Retina (tissue), 1 donor: ENCODE results near the gene KHDRBS2.

Experiments
- DNase-seq: peaks from one replicate; pipeline ENCODE4 v3.0.0-alpha.2; 2016

KHDRBS2 gene

DNA sequence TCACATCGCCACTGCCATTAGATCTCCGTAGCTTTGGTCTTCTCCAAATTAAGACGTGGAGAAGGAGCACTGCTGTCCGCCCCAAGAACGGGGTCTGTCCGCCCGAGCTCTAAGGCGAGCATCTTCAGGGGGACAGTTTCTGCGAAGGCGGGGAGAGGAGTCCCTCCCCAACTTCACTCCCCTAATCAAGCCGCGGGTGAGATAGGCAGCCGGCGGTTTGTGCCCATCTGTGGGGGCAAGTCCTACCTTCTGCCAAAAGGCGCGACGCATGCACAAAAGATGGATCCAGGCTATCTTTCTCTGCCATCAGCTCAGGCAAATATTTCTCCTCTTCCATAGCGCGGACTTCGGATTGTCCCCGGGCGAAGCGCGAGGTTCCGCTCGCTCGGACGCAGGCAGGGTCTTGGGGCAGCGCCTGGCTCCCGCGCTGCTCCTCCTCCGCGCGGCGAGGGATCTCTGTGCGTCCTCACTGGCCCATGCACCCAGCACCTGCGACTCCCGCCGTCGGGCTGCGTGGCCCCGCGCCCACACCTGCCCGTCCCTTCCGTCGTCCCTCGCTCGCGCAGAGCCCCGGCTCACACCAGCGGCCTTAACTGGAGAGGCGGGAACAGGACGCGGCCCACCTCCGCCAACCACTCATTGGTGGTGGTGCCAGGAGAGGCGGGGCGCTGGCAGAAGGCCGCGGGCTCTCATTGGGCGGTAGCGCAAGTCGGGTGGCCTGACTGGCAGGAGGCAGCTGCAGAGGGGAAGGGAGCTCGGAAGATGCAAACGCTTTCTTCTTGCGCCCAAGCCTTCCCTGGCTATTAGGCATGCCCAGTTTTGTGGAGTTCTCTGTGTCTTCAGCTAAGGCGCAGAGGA, at the start of gene KHDRBS2:
KHDRBS2 (minus strand) TSS at position 614 of the 858 bp plus-strand sequence.
- peak; percentile 96 for DNase-seq

DNA sequence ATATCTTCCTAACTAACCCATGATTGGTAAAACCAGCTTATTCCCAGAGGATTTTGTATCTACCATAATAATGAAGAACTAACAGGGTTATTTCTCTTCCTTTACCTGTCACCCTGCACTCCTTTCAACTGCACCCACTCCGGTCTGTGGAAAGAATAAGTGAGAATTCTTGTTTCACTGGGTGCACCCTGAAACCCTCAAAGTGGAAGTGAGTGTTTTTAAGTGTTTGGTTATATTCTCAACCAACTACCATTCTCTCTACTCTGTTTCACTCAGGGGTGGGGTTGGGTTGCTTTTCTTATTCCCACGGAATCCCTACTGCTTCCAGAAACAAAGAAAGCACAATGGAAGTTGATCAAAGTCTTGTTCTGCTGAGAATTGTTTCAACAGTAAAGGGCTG, 42.6 kb upstream of the KHDRBS2 start:
- DNase-seq, result no peak

DNA sequence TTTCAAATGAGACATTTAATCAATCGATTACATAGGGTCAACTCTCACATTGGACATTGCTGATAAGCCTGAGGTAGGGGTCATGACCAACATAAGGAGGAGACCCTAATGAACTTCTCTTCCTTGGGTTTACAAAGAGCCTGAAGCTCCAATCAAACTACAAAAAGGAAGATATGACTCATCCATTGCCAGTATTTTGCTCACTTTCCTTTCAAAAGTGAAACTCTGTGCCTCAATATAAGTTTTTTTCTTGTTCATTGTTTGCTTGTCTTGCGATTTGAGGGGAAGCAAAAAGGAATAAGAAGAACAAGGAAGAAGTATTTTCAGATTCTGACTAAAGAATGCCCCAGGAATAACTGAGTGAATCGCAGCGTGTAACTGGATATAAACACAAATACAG, 38.8 kb upstream of the KHDRBS2 start:
- DNase-seq, result no peak

DNA sequence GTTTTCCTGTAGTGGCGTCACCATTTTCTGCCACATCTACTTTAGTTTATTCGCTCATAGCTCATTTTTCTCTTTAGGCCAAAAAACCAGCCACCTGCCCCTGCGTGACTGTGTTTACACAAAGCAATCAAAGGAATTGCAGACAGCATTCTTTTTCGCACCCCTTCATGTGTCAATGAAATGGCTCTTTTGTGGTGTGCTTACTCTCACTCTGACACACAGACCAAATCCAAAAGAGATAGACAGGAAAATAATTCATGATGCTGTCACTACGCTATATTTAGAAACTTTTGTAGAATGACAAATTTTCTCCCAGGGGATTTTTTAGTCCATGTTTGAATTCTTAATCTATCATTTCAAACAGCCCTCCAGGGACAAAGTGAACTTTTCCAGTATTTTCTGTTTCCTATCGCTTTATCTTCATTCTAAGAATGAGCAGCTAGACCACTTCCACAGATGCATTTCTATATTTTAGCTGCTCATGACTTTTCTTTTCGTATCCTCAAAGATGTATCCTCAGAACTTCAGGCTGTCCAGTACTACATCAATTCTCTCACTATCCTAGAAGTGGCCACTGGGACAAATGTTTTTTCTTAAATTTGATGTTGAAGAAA, 37.9 kb upstream of the KHDRBS2 start:
- DNase-seq, result no peak

DNA sequence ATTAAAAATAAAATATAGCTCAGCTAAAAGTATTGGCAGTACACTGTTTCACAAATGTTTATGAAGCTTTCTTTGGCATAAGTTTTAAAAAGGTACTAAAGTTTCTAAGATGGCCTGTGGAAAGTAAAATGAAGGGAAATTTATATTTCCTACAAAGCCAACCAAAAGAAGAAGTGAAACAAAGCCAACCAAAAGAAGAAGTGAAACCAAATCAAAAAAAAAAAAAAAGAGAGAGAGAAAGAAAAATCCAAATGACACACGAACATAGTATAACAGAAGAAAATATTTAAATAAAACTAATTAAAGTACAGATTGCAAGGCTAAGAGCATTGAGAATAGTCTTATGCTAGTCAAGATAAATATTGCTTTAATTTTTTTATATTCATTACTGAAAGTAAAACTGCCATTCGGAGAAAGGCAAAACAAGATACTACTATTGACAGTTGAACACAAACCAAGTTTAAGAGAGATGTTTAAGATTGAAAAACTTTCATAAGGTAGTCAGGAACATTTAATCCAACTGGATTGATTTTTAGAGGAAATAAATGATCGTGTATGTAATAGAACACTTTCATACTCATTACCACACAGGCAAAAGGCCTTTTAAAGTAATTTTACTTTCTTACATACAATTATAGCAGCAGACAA, 12.8 kb upstream of the KHDRBS2 start:
- no peak for DNase-seq

DNA sequence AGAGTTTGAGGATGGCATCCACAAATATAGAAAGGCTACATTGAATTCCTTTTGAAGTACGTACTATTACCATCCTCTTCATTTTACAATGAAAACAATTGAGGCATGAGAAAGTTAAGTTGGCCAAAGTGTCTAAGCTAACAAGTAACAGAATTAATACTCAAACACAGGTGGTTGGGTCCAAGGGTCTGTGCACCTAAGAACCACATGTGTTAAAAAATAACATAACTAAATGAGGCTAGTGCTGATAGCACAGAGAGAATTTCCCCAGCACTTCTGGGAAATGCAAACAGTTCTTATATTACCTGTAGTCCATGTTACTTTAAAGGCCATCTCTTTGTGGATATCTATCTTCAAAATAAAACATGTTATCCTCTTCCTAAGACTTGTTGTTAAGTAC, 10.5 kb upstream of the KHDRBS2 start:
- no peak for DNase-seq

DNA sequence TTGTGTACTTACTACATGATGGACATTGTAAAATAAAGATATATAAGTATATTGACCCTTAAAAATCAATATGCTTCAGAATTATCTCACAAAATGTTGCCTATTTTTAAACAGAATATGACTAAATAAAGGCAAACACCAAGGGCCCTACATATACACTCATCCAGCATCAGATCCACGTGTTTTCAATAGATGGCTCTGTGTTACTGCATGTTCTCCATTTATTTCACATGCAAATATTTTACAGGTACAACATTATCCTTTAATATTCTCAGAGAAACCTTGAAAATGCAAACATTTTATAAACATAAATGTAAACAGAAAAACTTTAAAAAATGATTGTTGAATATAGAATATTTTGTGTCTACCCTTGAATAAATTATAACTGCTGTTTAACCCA, 2.9 kb upstream of the KHDRBS2 start:
- DNase-seq, result no peak

DNA sequence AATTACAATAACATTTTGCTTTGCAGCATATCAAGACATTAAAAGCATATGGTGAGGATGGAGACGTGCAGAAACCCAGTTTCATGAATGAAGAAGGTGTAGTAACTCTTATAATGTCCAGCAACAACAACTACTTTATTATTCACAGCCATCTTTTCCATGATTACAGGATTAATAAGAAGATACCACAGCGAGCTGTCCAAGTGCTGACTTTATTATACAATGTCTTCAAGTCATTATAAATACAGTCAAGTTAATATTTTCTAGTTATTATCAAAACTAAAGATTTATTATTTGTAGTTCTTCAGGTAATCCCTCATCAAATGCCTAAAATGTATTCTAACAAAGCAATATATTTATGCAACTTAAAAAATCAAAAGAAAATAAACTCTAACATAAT, 2.5 kb upstream of the KHDRBS2 start:
- no peak for DNase-seq

DNA sequence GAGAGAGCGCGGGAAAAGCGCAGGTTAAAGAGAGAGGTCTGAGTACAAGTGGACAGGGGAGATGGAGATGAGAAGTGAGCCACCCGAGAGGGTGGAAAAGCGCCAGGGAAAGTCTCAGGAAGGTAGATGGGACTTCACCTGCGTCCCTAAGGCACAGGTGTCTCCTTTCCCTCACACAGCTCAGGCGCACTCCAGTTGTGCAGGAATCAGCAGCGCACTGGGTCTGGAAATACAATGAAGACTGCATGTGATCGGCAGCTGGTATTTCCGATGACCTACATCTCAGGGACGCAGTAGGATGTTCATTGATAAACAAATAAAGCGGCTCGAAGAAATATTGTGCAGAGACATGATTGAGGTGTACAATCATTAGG, 432 bp upstream of the KHDRBS2 start:
- DNase-seq, result no peak

DNA sequence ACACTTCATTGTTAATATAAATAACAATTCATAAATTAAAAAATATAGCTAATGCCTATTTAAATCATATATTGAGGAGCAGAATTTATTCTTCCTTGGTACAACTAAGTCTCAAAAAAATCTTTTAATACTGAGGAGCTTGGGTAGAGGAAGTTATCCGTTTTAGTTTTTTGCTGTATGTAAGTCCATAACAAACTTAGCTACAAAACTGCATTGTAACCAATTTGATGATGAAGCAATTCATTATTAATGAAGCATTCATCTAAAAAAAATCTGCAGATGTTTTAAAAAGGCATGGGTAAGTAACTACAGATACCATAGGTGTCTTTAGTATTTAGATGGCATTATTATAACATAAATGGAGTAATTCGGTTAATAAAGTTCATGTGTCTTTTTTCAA, 1.3 kb downstream of the KHDRBS2 start:
- no peak for DNase-seq

DNA sequence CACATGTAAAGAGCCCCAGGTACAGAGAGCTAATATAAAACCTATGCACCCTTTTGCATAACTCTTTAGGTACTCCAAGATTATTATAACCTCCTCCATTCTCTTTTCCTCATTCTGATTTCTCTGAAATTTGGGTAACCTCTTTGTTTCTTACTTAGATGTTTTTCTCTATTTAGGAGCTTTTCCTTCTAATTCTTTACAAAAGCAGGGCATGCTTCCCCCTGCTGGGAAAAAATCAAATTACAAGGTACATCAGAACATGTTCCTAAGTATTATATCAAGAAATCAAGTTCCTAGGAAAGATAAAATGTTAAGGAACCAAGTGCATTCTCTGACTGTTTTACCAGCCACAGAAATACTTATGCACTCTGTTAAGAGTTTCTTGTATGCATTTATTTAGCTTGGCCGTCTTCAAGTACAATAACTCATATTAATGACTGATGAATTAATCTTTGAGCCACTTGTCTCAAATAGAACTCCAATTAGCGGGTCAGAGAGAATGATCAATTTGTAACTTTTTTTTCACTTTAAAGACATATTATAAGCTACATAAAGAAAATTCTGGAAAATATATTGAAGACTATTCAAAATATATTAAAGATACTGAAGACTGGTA, 2.1 kb downstream of the KHDRBS2 start:
- peak; percentile 46 for DNase-seq

DNA sequence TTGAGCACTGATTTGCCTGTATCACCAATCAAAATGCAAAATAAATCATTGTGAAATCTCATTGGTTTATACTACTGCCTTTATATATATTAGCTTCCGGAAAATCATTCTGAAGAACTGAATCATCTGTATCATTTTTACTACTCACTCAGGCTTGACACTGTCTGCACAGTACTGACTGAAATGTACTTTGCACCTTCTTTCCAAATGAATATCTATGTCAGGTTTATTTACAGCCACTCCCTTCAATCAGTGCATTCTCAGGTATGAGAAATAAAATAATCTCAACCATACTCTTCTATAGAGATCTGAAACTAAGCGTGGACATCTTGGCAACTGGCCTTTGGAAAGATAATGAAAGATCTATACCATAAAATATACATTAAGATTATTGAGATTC, 2.7 kb downstream of the KHDRBS2 start:
- no peak for DNase-seq

DNA sequence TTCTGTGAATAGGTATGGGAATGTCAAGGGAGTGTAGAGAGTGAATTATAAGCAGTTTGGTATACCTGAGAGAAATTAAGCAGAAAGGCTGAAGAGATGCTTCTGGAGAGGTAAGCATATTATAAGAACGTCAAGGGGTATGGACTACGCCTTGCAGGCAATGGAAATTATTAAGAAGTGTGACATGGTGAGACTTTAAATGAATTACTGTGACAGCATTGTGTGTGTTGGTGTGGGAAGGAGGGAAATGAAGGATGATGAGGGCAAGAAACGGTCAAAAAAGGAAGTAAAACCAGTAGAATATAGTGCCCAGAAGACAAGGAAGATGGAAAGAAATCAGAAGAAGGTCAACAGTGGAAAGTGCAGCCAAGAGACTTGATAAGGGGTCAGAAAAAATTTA, 5.9 kb downstream of the KHDRBS2 start:
- no peak for DNase-seq

DNA sequence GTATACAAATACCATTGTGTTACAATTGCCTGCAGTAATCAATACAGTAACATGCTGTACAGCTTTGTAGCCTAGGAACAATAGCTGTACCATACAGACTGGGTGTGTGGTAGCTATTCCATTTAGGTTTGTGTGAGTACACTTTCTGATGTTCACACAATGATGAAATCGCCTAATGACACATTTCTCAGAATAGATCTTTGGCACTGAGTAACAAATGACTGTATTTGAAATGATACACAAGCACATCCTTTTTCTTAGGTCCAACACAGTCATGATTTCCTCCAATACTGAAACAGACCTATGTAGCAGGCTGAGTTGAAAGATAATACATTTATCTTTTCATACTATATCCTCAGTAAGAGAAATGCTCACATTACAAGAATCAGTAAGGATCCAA, 13.9 kb downstream of the KHDRBS2 start:
- no peak for DNase-seq

DNA sequence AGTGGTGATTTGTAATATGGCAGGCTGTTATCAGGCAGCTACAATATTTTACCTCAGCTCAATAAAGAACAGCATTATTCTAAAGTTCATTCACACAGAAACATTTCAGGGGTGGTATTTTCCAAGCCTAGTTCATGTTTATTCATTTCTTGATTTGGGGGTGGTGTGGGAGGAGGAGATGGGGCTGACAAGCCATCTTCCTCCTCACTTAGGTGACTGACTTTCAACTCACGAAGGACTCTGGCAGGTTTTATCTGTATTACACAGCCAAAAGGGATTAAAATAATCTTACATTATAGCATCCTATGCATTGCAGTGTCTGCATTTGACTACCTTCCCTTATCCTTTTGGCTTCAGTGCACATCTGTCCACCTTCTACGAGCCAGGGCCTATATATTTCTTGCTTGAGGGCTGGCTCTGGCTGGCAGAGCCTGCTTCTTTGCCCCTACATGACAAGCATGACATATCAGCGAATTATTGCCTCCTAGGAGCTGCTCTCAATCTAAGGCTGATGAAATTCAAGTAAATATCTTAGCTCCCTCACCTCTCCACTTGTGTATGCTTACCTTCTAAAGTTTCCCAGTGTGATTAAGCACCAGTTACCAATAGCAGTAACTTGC, 20.0 kb downstream of the KHDRBS2 start:
- peak; percentile 9 for DNase-seq

DNA sequence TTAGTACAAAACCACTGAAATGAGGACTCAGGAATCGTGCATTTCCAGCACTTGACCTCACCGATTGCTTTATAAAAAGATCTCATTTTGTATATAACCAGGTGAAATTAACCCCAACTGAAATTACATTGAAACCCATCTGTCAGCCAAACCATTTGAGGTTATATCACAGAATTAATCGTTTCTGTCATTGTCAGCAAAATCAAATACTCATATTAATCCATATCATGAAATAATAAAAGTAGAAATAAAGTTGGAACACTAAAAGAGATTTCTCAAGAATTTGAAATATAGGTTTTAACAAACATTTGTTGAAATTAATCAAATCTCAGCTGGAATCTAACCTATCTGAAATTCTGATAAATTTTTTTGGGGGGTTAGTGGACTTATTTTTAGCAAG, 23.7 kb downstream of the KHDRBS2 start:
- no peak for DNase-seq

DNA sequence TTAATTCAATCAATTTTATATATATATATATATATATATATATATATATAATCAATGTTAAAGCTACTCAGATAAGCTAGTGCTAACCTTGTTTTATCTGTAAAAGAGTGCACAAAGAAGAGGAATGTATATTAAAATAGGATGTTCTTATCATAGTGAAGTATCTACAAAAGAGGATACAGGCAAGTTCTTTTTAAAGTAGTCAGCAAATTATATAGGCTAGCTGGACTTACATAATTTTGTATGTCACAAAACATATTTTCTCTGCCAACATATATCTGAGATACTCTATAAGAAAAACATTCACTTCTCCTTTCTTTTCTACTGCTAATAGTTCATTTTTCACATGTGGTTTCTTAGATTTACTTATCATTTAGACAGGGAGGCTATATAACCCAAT, 39.9 kb downstream of the KHDRBS2 start:
- no peak for DNase-seq

DNA sequence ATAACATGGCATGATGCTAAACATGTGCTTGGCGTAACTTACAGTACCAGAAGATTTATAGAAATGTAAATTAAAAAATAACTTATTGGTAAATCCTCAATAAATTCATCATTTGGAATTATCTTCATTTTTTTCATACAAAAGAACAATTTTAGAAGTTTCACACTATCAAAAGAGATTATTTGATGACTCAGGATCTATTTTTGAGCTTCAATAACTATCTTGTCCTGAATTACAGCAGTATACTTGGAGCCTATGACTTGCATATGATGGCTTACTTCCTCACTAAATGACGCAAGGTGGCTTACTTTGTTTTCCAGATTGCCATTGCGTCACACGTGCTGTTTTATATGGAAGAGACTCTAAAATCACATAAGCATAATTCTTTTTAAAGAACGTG, 49.2 kb downstream of the KHDRBS2 start:
- no peak for DNase-seq

DNA sequence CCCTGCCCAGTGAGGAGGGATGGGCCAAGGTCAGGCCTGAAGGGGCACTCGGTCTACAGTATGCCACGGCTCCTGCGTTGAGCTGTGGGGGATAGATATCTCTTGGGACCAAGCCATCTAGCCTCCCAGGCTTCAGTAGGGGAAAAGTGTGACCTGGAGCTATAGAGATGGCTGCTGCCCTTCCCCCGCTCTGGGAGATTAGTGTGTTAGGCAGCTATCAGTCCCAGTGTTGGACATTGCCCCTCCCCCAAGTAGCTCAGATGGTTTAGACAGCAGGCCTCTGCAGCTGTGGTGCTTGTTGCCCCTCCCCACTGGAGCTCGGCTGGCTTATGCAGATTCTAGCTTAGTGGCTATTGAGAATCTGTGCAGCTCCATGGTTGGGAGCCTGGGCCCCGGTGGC, 56.8 kb downstream of the KHDRBS2 start:
- DNase-seq, result no peak

DNA sequence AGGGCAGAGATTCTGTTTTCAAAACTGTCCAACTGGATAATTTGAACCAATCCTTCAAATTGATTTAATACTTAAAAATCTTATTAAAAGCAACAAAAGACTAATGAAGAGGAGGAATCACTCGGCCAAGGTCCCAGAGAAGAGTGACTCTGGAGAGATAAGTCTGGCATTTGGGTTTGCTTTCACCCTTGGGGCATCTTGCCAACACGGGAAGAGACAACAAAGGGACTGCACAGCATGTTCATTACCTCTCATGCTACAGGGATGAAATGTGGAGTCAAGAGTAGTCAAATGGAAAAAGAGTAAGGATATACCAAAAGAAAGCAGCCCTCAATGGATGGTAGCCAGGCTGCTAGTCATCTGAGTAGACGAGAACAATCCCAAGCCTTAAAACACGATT, 68.2 kb downstream of the KHDRBS2 start:
- DNase-seq, result no peak

DNA sequence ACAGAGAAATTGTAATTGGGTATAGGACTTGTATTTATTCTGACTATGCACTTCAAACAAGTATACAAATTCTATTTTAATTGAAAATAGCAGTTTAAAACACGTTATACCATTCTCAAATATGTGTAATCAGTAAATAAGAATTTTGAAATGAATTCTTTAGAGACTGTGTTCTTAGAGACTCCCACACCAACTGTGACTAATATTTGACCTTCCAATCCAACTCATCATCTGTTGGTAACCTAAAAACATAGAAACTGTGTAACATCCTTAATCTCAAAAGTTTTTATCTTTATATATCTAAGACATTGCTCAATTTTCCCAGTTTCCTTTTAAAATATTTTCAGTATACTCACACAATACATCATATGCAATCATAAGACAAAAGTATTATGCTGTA, 83.9 kb downstream of the KHDRBS2 start:
- no peak for DNase-seq

DNA sequence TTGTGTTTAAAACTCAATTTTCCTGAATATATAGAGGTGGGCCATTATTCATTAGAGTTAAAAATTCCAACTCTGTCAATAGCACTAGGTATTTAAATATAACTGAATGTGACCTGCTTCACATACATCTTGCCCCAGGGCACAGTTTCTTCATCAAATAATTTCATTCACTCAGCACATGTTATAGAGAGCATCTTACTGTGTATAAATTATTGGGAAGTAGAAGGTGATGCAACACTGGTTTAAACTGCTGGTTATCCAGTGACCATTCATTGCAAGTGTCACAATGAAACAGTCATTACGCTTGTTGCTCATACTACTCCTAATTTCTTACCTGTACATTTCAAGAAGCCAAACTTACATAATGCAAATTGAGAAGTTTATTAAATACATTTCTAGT, 93.4 kb downstream of the KHDRBS2 start:
- DNase-seq, result no peak

DNA sequence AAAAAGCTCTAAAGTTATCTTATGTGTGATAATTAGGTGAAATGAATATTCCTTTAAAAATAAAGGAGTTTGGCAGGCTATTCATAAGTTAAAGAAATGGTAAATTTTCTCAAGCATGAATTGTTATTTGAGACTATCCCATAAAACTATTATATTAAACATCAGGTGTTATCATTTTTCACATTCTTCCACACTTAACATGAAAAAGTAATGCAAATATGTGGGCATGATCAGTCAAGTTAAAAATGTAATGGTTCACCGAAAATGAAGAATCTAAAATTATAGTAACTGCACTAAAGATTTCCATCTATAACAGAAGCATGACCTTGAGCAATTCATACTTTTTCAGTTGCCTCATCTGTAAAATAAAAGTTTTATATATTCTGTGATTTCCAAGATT, 110.8 kb downstream of the KHDRBS2 start:
- no peak for DNase-seq
